Stomach (tissue), 9 donors: Measurements from ENCODE around the gene ZNHIT1. TPM values are rescaled to one million over a fixed set of nuclear protein-coding genes. Genes with fewer than 3 reads are reported as not detected.
A peak's percentile ranks its signal among the peaks of the same experiment; 100 is the strongest.
"Not testable (repeated sequence)": the region's sequence is repeated elsewhere in the genome, so short reads cannot be mapped to it uniquely, and the experiment has no call there.

ENCODE experiments used
- DNase-seq, 2 donors: peaks; one replicate each; pipeline versions ENCODE4 v3.0.0 to v3.0.0-alpha.2; 2013 to 2019
- H3K27ac ChIP-seq, 5 donors: fragments of 200-600 bp in 4 of 5; sonication (generic) in 4 of 5; one replicate each; pipeline ENCODE4 v1.5.1; 2013 to 2019; ENCODE audit warnings: mild to moderate bottlenecking in 1 of 5, moderate library complexity in 1 of 5
- H3K27me3 ChIP-seq, 3 donors: fragments of 200-600 bp; sonication (generic); one replicate each; pipeline ENCODE4 v1.5.1; 2017 to 2019; ENCODE audit warnings: mixed run types in 1 of 3
- H3K36me3 ChIP-seq, 4 donors: fragments of 200-600 bp; sonication (generic); 1 replicate in 3 of 4; 2 replicates in 1 of 4; pipeline ENCODE4 v1.5.1; 2016 to 2019
- H3K4me1 ChIP-seq, 4 donors: fragments of 200-600 bp; sonication (generic); one replicate each; pipeline ENCODE4 v1.5.1; 2016 to 2019
- H3K4me3 ChIP-seq, 4 donors: fragments of 200-600 bp; sonication (generic) in 3 of 4; one replicate each; pipeline ENCODE4 v1.5.1; 2016 to 2019; ENCODE audit warnings: mild to moderate bottlenecking in 1 of 4
- H3K9me3 ChIP-seq, 4 donors: fragments of 200-600 bp; sonication (generic); one replicate each; pipeline ENCODE4 v1.5.1; 2016 to 2019
- CTCF ChIP-seq, 7 experiments: fragments of 450-650 bp in 4 of 7; fragments of 200-600 bp in 3 of 7; sonication (generic) in 3 of 7; IDR thresholded peaks; one replicate each; pipeline ENCODE4 v1.5.1; 2016 to 2019; ENCODE audit warnings: antibody characterized with exemption in 7 of 7, control low read depth in 2 of 7, mild to moderate bottlenecking in 1 of 7
- EP300 ChIP-seq: sonication (generic); formaldehyde crosslinking; IDR thresholded peaks from one replicate; pipeline ENCODE4 v1.6.1; 2017; ENCODE audit warnings: antibody characterized with exemption
- POLR2A ChIP-seq, 4 donors: fragments of 450-650 bp; IDR thresholded peaks; one replicate each; pipeline ENCODE4 v1.6.1; 2016; ENCODE audit warnings: antibody characterized with exemption in 4 of 4, control low read depth in 2 of 4, mild to moderate bottlenecking in 1 of 4, moderate library complexity in 1 of 4
- POLR2AphosphoS5 ChIP-seq, 3 donors: sonication (generic); formaldehyde crosslinking; IDR thresholded peaks; one replicate each; pipeline ENCODE4 v1.6.1; 2016; ENCODE audit warnings: antibody characterized with exemption in 3 of 3
- WGBS, 5 donors: extraction: QIAGEN DNeasy Blood & Tissue Kit in 3 of 5; methylation state at CpG; one replicate each; pipeline versions ENCODE4 v1.1.5 to v1.1.7; 2013 to 2018; 5-methylcytosine and 5-hydroxymethylcytosine counted together
- intact Hi-C: fragments of 100-400 bp; cut with DNase I; formaldehyde crosslinking; loops from one replicate; pipeline ENCODE4 v1.15.1; 2023; ENCODE audit warnings: low total_unique reads
- polyA plus RNA-seq, 3 donors: library from polyadenylated mRNA; stranded (reverse); fragments of 200-250 nt; gene quantifications; one replicate each; pipeline ENCODE4 v1.2.3, GENCODE V29; 2013
- total RNA-seq, 5 donors: library from RNA; depleted of rRNA; stranded (reverse); fragments of >200 nt; gene quantifications; one replicate each; pipeline versions ENCODE4 v1.1.0 to v1.2.3, GENCODE V29; 2014 to 2016
- donor health status: healthy with polysubstance abuse.
- donor health status: Bipolar disorder and iron deficiency.
- donor health status: healthy.

ZNHIT1 gene
- total and polyA plus RNA-seq, 8 donors = 22.8 to 170 (median 115) TPM

GRCh38 chr7:101255796-101256195 lies 37.8 kb downstream of the ZNHIT1 start:
- WGBS, 5 donors = 55 to 71% (median 66%) methylated on average over 4 of the region's 4 CpGs
- H3K27me3 ChIP-seq = peaks cover 0 to 29% (median 0%) of the 10 kb centered on the region in 3 donors
- H3K4me1 ChIP-seq = peaks cover 6 to 16% (median 15%) of the 10 kb centered on the region in 4 donors
- no peak for DNase-seq
- no peak overlapping the region for H3K27ac ChIP-seq
- H3K9me3 ChIP-seq = no peaks in the 10 kb centered on the region
- no peaks in the 10 kb centered on the region for H3K36me3 ChIP-seq
- no peak for TF ChIP-seq EP300
- no peak for TF ChIP-seq CTCF (IDR thresholded peaks at IDR 0.05)
- no peak for TF ChIP-seq POLR2A (IDR thresholded peaks at IDR 0.05)
- no peak for TF ChIP-seq POLR2AphosphoS5 (IDR thresholded peaks at IDR 0.05)
- no peak overlapping the region for H3K4me3 ChIP-seq
- intact Hi-C loops = no loop called here

GRCh38 chr7:101258243-101258731 lies 40.3 kb downstream of the ZNHIT1 start:
- Histone ChIP-seq H3K27ac (no peak overlapping the region), H3K4me3 (no peak overlapping the region), H3K4me1 (no peaks in the 10 kb centered on the region), H3K27me3 (peaks cover 0 to 29% (median 0%) of the 10 kb centered on the region in 3 donors), H3K9me3 (no peaks in the 10 kb centered on the region), H3K36me3 (no peaks in the 10 kb centered on the region)
- DNase-seq = no peak
- TF ChIP-seq POLR2AphosphoS5 (IDR thresholded peaks at IDR 0.05) (no peak), CTCF (IDR thresholded peaks at IDR 0.05) (no peak), POLR2A (IDR thresholded peaks at IDR 0.05) (no peak), EP300 (no peak)
- WGBS, 5 donors = 69 to 77% (median 72%) methylated on average over 7 of the region's 7 CpGs
- intact Hi-C loops = no loop called here

- peak in 1 of 2 donors; percentile 28 for DNase-seq
- H3K4me3 ChIP-seq, H3K36me3 ChIP-seq, H3K27ac ChIP-seq, intact Hi-C loops, H3K9me3 ChIP-seq, H3K4me1 ChIP-seq: not testable (repeated sequence)
- H3K27me3 ChIP-seq = peaks cover 0 to 26% (median 0%) of the 10 kb centered on the region in 3 donors
- WGBS, 5 donors = 38 to 53% (median 51%) methylated on average over 6 of the region's 6 CpGs
Observed at GRCh38 chr7:101264102-101264706, 46.2 kb downstream of the ZNHIT1 start.

GRCh38 chr7:101265622-101266516 lies 47.9 kb downstream of the ZNHIT1 start:
- H3K27ac ChIP-seq = no peak overlapping the region
- H3K4me1 ChIP-seq = no peaks in the 10 kb centered on the region
- peak in 1 of 2 donors; percentile 23 for DNase-seq
- TF ChIP-seq CTCF (IDR thresholded peaks at IDR 0.05) = no peak
- TF ChIP-seq POLR2A (IDR thresholded peaks at IDR 0.05) = no peak
- no peak for TF ChIP-seq EP300
- TF ChIP-seq POLR2AphosphoS5 (IDR thresholded peaks at IDR 0.05) = no peak
- 61 to 73% (median 66%) methylated on average over 17 of the region's 17 CpGs for WGBS, 5 donors
- H3K27me3 ChIP-seq = peaks cover 0 to 30% (median 0%) of the 10 kb centered on the region in 3 donors
- H3K36me3 ChIP-seq = no peaks in the 10 kb centered on the region
- intact Hi-C loops = no loop called here
- no peaks in the 10 kb centered on the region for H3K9me3 ChIP-seq
- H3K4me3 ChIP-seq = no peak overlapping the region
